K562 (cell line): ENCODE data around the gene POLR3GL. TPM values are rescaled to one million over a fixed set of nuclear protein-coding genes. Genes with fewer than 3 reads are reported as not detected.

Source experiments
- AFF4 ChIP-seq: sonication (generic); formaldehyde crosslinking; IDR thresholded peaks from 2 replicates; pipeline ENCODE4 v1.8.0; 2023; ENCODE audit warnings: mild to moderate bottlenecking, missing genetic modification reagents
- ATF6 ChIP-seq: sonication (generic); formaldehyde crosslinking; IDR thresholded peaks from 2 replicates; pipeline ENCODE4 v1.4.0; 2020; ENCODE audit warnings: mild to moderate bottlenecking, missing genetic modification reagents
- BRD9 ChIP-seq: fragments of 450-650 bp; IDR thresholded peaks from 2 replicates; pipeline ENCODE4 v1.6.1; 2018; ENCODE audit warnings: low read depth; ENCODE audit not compliant: partially characterized antibody
- CSDE1 ChIP-seq, 2 experiments: fragments of 450-650 bp; IDR thresholded peaks; 2 replicates each; pipeline ENCODE4 v1.6.1; 2016; ENCODE audit warnings: mild to moderate bottlenecking in 1 of 2
- CTBP1 ChIP-seq: fragments of 450-650 bp; IDR thresholded peaks from 2 replicates; pipeline ENCODE4 v1.6.1; 2016; ENCODE audit warnings: borderline replicate concordance
- DACH1 ChIP-seq: fragments of 450-650 bp; IDR thresholded peaks from 2 replicates; pipeline ENCODE4 v1.6.1; 2018; ENCODE audit not compliant: partially characterized antibody
- HCFC1 ChIP-seq: IDR thresholded peaks from 2 replicates; pipeline ENCODE4 v1.6.1; 2012; ENCODE audit warnings: low read depth, low read length, improper control_type of control experiment
- MTF1 ChIP-seq: fragments of 250-450 bp; sonication (Bioruptor Pico); IDR thresholded peaks from 2 replicates; pipeline ENCODE4 v1.9.0; 2021; ENCODE audit warnings: moderate library complexity, mild to moderate bottlenecking, inconsistent platforms, borderline replicate concordance
- NCOA2 ChIP-seq, 2 experiments: fragments of 450-650 bp; IDR thresholded peaks; 2 replicates each; pipeline ENCODE4 v1.6.1; 2018; ENCODE audit warnings: mild to moderate bottlenecking in 2 of 2, moderate library complexity in 1 of 2; ENCODE audit not compliant: partially characterized antibody in 2 of 2
- NRF1 ChIP-seq, 2 experiments: fragments of 450-650 bp; IDR thresholded peaks in 1 of 2; conservative IDR thresholded peaks in 1 of 2; 2 replicates each; pipeline ENCODE4 v1.6.1; 2014; ENCODE audit warnings: mild to moderate bottlenecking in 2 of 2
- POLR2H ChIP-seq: IDR thresholded peaks from 2 replicates; pipeline ENCODE4 v1.6.1; 2016; ENCODE audit warnings: missing genetic modification characterization, low read depth, mild to moderate bottlenecking, control low read depth, missing compliant biosample characterization, moderate library complexity
- RBM25 ChIP-seq: fragments of 200-400 bp; formaldehyde crosslinking; IDR thresholded peaks from 2 replicates; pipeline ENCODE4 v1.6.1; 2018; ENCODE audit warnings: low read length, low read depth, moderate library complexity; ENCODE audit not compliant: severe bottlenecking
- SMAD3 ChIP-seq: fragments of 450-650 bp; formaldehyde crosslinking; conservative IDR thresholded peaks from 2 replicates; pipeline ENCODE4 v1.4.0; 2020; ENCODE audit warnings: mild to moderate bottlenecking
- SNIP1 ChIP-seq: fragments of 450-650 bp; IDR thresholded peaks from 2 replicates; pipeline ENCODE4 v1.7.1; 2017; ENCODE audit warnings: low read depth, mild to moderate bottlenecking
- STAT5B ChIP-seq: fragments of 250-450 bp; sonication (Bioruptor Pico); IDR thresholded peaks from 2 replicates; pipeline ENCODE4 v1.8.0; 2021; ENCODE audit warnings: mild to moderate bottlenecking, inconsistent platforms
- TEAD4 ChIP-seq, 2 experiments: sonication (generic) in 1 of 2; formaldehyde crosslinking in 1 of 2; IDR thresholded peaks; 2 replicates each; pipeline versions ENCODE4 v1.6.1 to v1.8.0; 2012 to 2022; ENCODE audit warnings: borderline replicate concordance in 1 of 2, inconsistent platforms in 1 of 2, low read length in 1 of 2, mild to moderate bottlenecking in 1 of 2, missing genetic modification reagents in 1 of 2
- TOE1 ChIP-seq, 2 experiments: fragments of 450-650 bp in 1 of 2; sonication (generic) in 1 of 2; formaldehyde crosslinking in 1 of 2; IDR thresholded peaks; 2 replicates each; pipeline versions ENCODE4 v1.7.1 to v1.8.0; 2016 to 2022; ENCODE audit warnings: borderline replicate concordance in 2 of 2, mild to moderate bottlenecking in 2 of 2, antibody characterized with exemption in 1 of 2, inconsistent platforms in 1 of 2, low read depth in 1 of 2, missing genetic modification reagents in 1 of 2, moderate library complexity in 1 of 2
- ZNF124 ChIP-seq: sonication (generic); formaldehyde crosslinking; IDR thresholded peaks from 2 replicates; pipeline ENCODE4 v1.8.1; 2022; ENCODE audit warnings: missing genetic modification reagents
- ZNF174 ChIP-seq: fragments of 250-450 bp; sonication (Bioruptor Pico); IDR thresholded peaks from 2 replicates; pipeline ENCODE4 v1.4.0; 2020; ENCODE audit warnings: mild to moderate bottlenecking
- ZNF175 ChIP-seq: fragments of 200-800 bp; sonication (Bioruptor generic); IDR thresholded peaks from 2 replicates; pipeline ENCODE4 v1.6.1; 2016; ENCODE audit warnings: low read depth, mild to moderate bottlenecking, missing genetic modification characterization, missing compliant biosample characterization
- polyA plus RNA-seq, 8 experiments: library from polyadenylated mRNA; depleted of rRNA in 4 of 8; stranded (reverse) in 5 of 8; unstranded in 3 of 8; fragments of >200 nt; fragmentation: Nextera tagmentation in 2 of 8; fragmentation: Illumina TruSeq in 1 of 8; extraction: Ambion mirVana in 2 of 8; extraction: Trizol in 1 of 8; gene quantifications; 2 replicates each; pipeline versions ENCODE4 v1.2.1 to v1.2.3, GENCODE V29; 2011 to 2014; ENCODE audit warnings: inconsistent platforms in 1 of 8, missing spikeins in 1 of 8
- total RNA-seq, 7 experiments: library from RNA; depleted of rRNA in 6 of 7; stranded (reverse); fragments of >200 nt in 6 of 7; fragmentation: Illumina TruSeq in 2 of 7; extraction: Trizol in 2 of 7; gene quantifications; 2 replicates each; pipeline versions ENCODE4 v1.2.1 to v1.2.3, GENCODE V29; 2011 to 2021; ENCODE audit warnings: low replicate concordance in 1 of 7

The POLR3GL gene
- total and polyA plus RNA-seq, 9 of the 15 experiments (the other 6 are each of a cell fraction or from before 2014, with no cell fraction given): 14.6 to 48.4 (median 38.2) TPM

DNA sequence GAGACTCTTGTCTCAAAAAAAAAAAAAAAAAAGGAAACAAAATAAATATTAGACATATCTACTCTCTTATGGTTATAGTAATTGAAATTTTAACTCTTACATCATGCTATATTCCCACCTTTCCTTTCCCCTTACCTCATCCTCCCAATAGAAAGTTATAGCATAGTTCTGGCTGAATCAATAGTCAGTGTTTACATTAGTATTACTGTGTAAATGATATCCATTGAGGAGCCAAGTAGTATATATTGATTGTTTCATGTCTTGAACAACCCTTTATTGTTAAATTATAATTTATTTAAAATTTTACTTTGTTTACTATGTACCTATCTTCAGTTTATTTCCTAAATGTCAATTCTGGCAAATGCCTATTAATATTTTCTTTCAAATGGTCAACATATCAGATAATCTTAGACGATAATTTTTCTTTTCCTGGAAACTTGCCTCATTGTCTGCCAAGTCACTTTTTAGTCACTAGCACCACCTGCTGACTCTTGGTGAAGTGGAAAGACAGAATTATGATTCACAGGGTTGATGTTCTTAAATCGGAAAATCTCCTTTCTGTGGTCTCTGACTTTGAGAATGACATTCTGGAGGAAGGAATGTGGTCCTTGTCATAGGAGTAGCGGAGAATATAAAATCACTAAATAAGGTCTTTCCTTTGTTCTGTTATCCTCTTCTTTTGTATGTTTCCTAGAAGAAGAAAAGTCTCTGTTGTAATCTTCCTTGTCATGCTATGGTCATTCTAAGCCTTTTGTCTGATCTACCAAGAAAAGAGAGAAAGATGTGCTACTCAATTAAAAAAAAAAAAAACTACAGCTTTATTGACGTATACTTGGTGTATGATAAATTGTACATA lies 48.4 kb downstream of the POLR3GL start (continued):
- TF ChIP-seq AFF4 (CRISPR knock-in tag) (no peak), CSDE1 (IDR thresholded peaks at IDR 0.05) (no peak), HCFC1 (no peak), NCOA2 (IDR thresholded peaks at IDR 0.05; ENCODE audit: partially characterized antibody in 2 of 2) (peak in 1 of 2 experiments; percentile 22), DACH1 (peak; percentile 46), STAT5B (CRISPR knock-in tag) (no peak), SMAD3 (CRISPR knock-in tag) (no peak), RBM25 (peak; percentile 42), TEAD4 (IDR thresholded peaks at IDR 0.05; ENCODE audit: low read length) (peak; percentile 32; the same call in 1 of the 2 replicates), TEAD4 (CRISPR knock-in tag; IDR thresholded peaks at IDR 0.05; ENCODE audit: borderline replicate concordance) (no peak), ZNF124 (no peak), CTBP1 (peak; percentile 22; the same call in 1 of the 2 replicates), SNIP1 (no peak), POLR2H (tag) (peak; percentile 41; the same call in 1 of the 2 replicates), TOE1 (IDR thresholded peaks at IDR 0.05; ENCODE audit: borderline replicate concordance) (no peak), TOE1 (CRISPR knock-in tag; IDR thresholded peaks at IDR 0.05; ENCODE audit: borderline replicate concordance, low read depth) (no peak), NRF1 (conservative IDR thresholded peaks at IDR 0.05 in 1 of 2, IDR thresholded peaks at IDR 0.05 in 1 of 2) (no peak), ATF6 (CRISPR knock-in tag) (no peak), MTF1 (CRISPR knock-in tag) (no peak), BRD9 (peak; percentile 69), ZNF175 (0 out of 2 replicates have a peak, but pooled peaks have one; percentile 24), ZNF174 (CRISPR knock-in tag) (no peak)
